Measurements from ENCODE around the gene TOX3. TPM values are rescaled to one million over a fixed set of nuclear protein-coding genes. Genes with fewer than 3 reads are reported as not detected.

The TOX3 gene
- polyA plus RNA-seq, 1 of the 3 experiments (the other 2 are of a cell fraction) = not detected

- H4K20me1 ChIP-seq (ENCODE audit: insufficient read depth) = no peaks in the 10 kb centered on the region
- H3K4me3 ChIP-seq (ENCODE audit: low read depth in 2 of 2, low read length in 1 of 2) = no peak overlapping the region
- no peaks in the 10 kb centered on the region for H3K9me3 ChIP-seq
- H3K79me2 ChIP-seq (ENCODE audit: insufficient read depth) = no peaks in the 10 kb centered on the region
- H3K27me3 ChIP-seq (ENCODE audit: insufficient read depth) = no peaks in the 10 kb centered on the region
- TF ChIP-seq RAD21 (IDR thresholded peaks at IDR 0.05; ENCODE audit: low read length) (no peak), EP300 (IDR thresholded peaks at IDR 0.05; ENCODE audit: borderline replicate concordance in 1 of 2, low read depth in 1 of 2, low read length in 1 of 2) (no peak), POLR2AphosphoS5 (IDR thresholded peaks at IDR 0.05; ENCODE audit: low read depth, low read length) (no peak), TAF1 (IDR thresholded peaks at IDR 0.05; ENCODE audit: borderline replicate concordance, low read depth, low read length) (no peak), REST (IDR thresholded peaks at IDR 0.05; ENCODE audit: low read depth, low read length) (no peak), GABPA (IDR thresholded peaks at IDR 0.05; ENCODE audit: low read depth) (no peak), SMC3 (IDR thresholded peaks at IDR 0.05; ENCODE audit: low read depth, low read length) (no peak), GATA2 (CRISPR knock-in tag; IDR thresholded peaks at IDR 0.05) (no peak), TCF12 (IDR thresholded peaks at IDR 0.05) (no peak), FOXJ3 (CRISPR knock-in tag; IDR thresholded peaks at IDR 0.05) (no peak), CHD2 (IDR thresholded peaks at IDR 0.05; ENCODE audit: low read length, partially characterized antibody) (no peak), ELF1 (IDR thresholded peaks at IDR 0.05) (no peak), IRF3 (IDR thresholded peaks at IDR 0.05; ENCODE audit: low read depth, low read length) (no peak), RCOR1 (IDR thresholded peaks at IDR 0.05; ENCODE audit: low read length) (no peak), MXI1 (IDR thresholded peaks at IDR 0.05; ENCODE audit: low read depth, low read length) (no peak)
- POLR2A ChIA-PET = no interaction called here
- H3K4me1 ChIP-seq (ENCODE audit: control insufficient read depth in 1 of 2, insufficient read depth in 2 of 2, low read depth in 1 of 2, low read length in 1 of 2) = no peaks in the 10 kb centered on the region; a peak in 1 of 4 replicates
- no peak for DNase-seq
- H3K4me2 ChIP-seq = no peak overlapping the region
- H3F3A ChIP-seq (replicated peaks; ENCODE audit: insufficient read depth) = no peaks in the 10 kb centered on the region
- no peaks in the 10 kb centered on the region for H3K36me3 ChIP-seq (replicated peaks in 1 of 2; ENCODE audit: control insufficient read depth in 1 of 2, insufficient read depth in 2 of 2, low read length in 1 of 2)
- WGBS (ENCODE audit: low lambda C conversion rate) = 51% methylated on average over 6 of the region's 6 CpGs
- H2AFZ ChIP-seq (ENCODE audit: low read depth) = no peak overlapping the region
- CTCF ChIA-PET = no interaction called here
- H3K9ac ChIP-seq = no peak overlapping the region
- H3K9me2 ChIP-seq = no peaks in the 10 kb centered on the region
- no peak overlapping the region for H3K27ac ChIP-seq (ENCODE audit: low read depth in 2 of 2, low read length in 1 of 2)
Measured at GRCh38 chr16:52470585-52470984, 76.4 kb downstream of the TOX3 start.

GRCh38 chr16:52469775-52470174 lies 77.2 kb downstream of the TOX3 start:
- no peaks in the 10 kb centered on the region for H3K9me2 ChIP-seq
- CTCF ChIA-PET = no interaction called here
- 21% methylated on average over 3 of the region's 3 CpGs for WGBS (ENCODE audit: low lambda C conversion rate)
- no peak overlapping the region for H3K4me2 ChIP-seq
- DNase-seq = no peak
- H2AFZ ChIP-seq (ENCODE audit: low read depth) = no peak overlapping the region
- H3K4me1 ChIP-seq (ENCODE audit: control insufficient read depth in 1 of 2, insufficient read depth in 2 of 2, low read depth in 1 of 2, low read length in 1 of 2) = no peaks in the 10 kb centered on the region; a peak in 1 of 4 replicates
- no peaks in the 10 kb centered on the region for H3F3A ChIP-seq (replicated peaks; ENCODE audit: insufficient read depth)
- H3K9me3 ChIP-seq = no peaks in the 10 kb centered on the region
- H3K4me3 ChIP-seq (ENCODE audit: low read depth in 2 of 2, low read length in 1 of 2) = no peak overlapping the region
- no peaks in the 10 kb centered on the region for H3K36me3 ChIP-seq (replicated peaks in 1 of 2; ENCODE audit: control insufficient read depth in 1 of 2, insufficient read depth in 2 of 2, low read length in 1 of 2)
- TF ChIP-seq MEF2A (IDR thresholded peaks at IDR 0.05; ENCODE audit: borderline replicate concordance, low read depth) = no peak
- TF ChIP-seq MAX (IDR thresholded peaks at IDR 0.05; ENCODE audit: low read depth) = no peak
- no peak for TF ChIP-seq USF2 (IDR thresholded peaks at IDR 0.05; ENCODE audit: borderline replicate concordance, low read depth, low read length)
- TF ChIP-seq NFIC (IDR thresholded peaks at IDR 0.05; ENCODE audit: borderline replicate concordance) = no peak
- H4K20me1 ChIP-seq (ENCODE audit: insufficient read depth) = no peaks in the 10 kb centered on the region
- POLR2A ChIA-PET = no interaction called here
- no peak overlapping the region for H3K9ac ChIP-seq
- no peak overlapping the region for H3K27ac ChIP-seq (ENCODE audit: low read depth in 2 of 2, low read length in 1 of 2)
- no peaks in the 10 kb centered on the region for H3K27me3 ChIP-seq (ENCODE audit: insufficient read depth)
- no peaks in the 10 kb centered on the region for H3K79me2 ChIP-seq (ENCODE audit: insufficient read depth)
